GM19023 (cell line): ENCODE data around the gene IGF2BP3.

Experiments used
- ATAC-seq: cut with Tn5 transposase; IDR thresholded peaks from one replicate; pipeline ENCODE4 v1.9.1; 2021; ENCODE audit warnings: mild to moderate bottlenecking, moderate library complexity; ENCODE audit not compliant: unreplicated experiment

Gene IGF2BP3

GRCh38 chr7:23380961-23381360 is 89.3 kb downstream of the IGF2BP3 start:
- no peak for ATAC-seq

- ATAC-seq: no peak
Observed at GRCh38 chr7:23380556-23380955, 89.7 kb downstream of the IGF2BP3 start.

GRCh38 chr7:23378996-23379395 is 91.3 kb downstream of the IGF2BP3 start:
- ATAC-seq: no peak

GRCh38 chr7:23377134-23377533 is 93.2 kb downstream of the IGF2BP3 start:
- no peak for ATAC-seq

GRCh38 chr7:23373151-23374004 is 96.9 kb downstream of the IGF2BP3 start:
- ATAC-seq: peak; percentile 65

GRCh38 chr7:23372611-23373010 is 97.7 kb downstream of the IGF2BP3 start:
- ATAC-seq: no peak

GRCh38 chr7:23371654-23372053 is 98.6 kb downstream of the IGF2BP3 start:
- no peak for ATAC-seq

- ATAC-seq: no peak
Observed at GRCh38 chr7:23369695-23370404, 100.4 kb downstream of the IGF2BP3 start.

- no peak for ATAC-seq
Observed at GRCh38 chr7:23369100-23369499, 101.2 kb downstream of the IGF2BP3 start.

GRCh38 chr7:23358152-23358674 is 112.1 kb downstream of the IGF2BP3 start:
- no peak for ATAC-seq

- ATAC-seq: no peak
Observed at GRCh38 chr7:23357190-23358093, 112.8 kb downstream of the IGF2BP3 start.

- ATAC-seq: no peak
Observed at GRCh38 chr7:23356726-23357125, 113.6 kb downstream of the IGF2BP3 start.

- ATAC-seq: no peak
Observed at GRCh38 chr7:23356168-23356567, 114.1 kb downstream of the IGF2BP3 start.

- ATAC-seq: no peak
Observed at GRCh38 chr7:23353172-23353571, 117.1 kb downstream of the IGF2BP3 start.

- no peak for ATAC-seq
Observed at GRCh38 chr7:23350466-23350865, 119.8 kb downstream of the IGF2BP3 start.

GRCh38 chr7:23349484-23350157 is 120.7 kb downstream of the IGF2BP3 start:
- ATAC-seq: no peak

- ATAC-seq: no peak
Observed at GRCh38 chr7:23347682-23348180, 122.6 kb downstream of the IGF2BP3 start.

- no peak for ATAC-seq
Observed at GRCh38 chr7:23347033-23347681, 123.1 kb downstream of the IGF2BP3 start.

- ATAC-seq: no peak
Observed at GRCh38 chr7:23346316-23346715, 124.0 kb downstream of the IGF2BP3 start.

- ATAC-seq: no peak
Observed at GRCh38 chr7:23345601-23346000, 124.7 kb downstream of the IGF2BP3 start.
